Peyer's patch (tissue), 4 donors: ENCODE results near the gene CRY2.

Experiments
- POLR2A ChIP-seq, 2 donors: fragments of 450-650 bp; IDR thresholded peaks; one replicate each; pipeline ENCODE4 v1.5.1; 2017; ENCODE audit warnings: antibody characterized with exemption in 2 of 2, mild to moderate bottlenecking in 2 of 2, moderate library complexity in 2 of 2
- TF ChIP-seq, protein P1 (sequence below), 6 experiments: fragments of 450-650 bp in 4 of 6; fragments of 200-600 bp in 2 of 6; sonication (generic) in 1 of 6; IDR thresholded peaks; one replicate each; pipeline ENCODE4 v1.5.1; 2017 to 2019; ENCODE audit warnings: antibody characterized with exemption in 6 of 6, mild to moderate bottlenecking in 3 of 6, moderate library complexity in 1 of 6

DNA sequence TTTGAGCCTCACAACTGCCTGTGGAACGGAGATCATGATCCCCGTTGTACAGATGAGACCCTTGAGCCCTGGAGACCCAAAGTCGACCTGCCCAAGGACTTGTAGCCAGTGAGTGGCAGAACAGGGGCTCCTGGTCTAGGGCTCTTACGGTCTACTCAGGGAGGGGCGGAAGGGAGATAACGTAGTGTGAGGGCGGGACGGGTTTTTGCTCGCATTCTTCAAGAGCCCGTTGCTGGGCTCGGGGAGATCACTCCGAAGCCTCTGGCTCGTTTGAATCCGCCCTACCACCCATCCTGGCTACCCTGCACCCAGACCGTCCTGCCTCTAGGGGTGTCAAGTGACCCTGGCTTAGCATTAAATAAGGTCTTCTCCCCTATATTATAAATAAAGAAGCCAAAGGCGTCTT, 639 bp downstream of the CRY2 start:
- TF ChIP-seq POLR2A (IDR thresholded peaks at IDR 0.05): no peak
- TF ChIP-seq, protein P1, sequence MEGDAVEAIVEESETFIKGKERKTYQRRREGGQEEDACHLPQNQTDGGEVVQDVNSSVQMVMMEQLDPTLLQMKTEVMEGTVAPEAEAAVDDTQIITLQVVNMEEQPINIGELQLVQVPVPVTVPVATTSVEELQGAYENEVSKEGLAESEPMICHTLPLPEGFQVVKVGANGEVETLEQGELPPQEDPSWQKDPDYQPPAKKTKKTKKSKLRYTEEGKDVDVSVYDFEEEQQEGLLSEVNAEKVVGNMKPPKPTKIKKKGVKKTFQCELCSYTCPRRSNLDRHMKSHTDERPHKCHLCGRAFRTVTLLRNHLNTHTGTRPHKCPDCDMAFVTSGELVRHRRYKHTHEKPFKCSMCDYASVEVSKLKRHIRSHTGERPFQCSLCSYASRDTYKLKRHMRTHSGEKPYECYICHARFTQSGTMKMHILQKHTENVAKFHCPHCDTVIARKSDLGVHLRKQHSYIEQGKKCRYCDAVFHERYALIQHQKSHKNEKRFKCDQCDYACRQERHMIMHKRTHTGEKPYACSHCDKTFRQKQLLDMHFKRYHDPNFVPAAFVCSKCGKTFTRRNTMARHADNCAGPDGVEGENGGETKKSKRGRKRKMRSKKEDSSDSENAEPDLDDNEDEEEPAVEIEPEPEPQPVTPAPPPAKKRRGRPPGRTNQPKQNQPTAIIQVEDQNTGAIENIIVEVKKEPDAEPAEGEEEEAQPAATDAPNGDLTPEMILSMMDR (IDR thresholded peaks at IDR 0.05): peak in 2 of 6 experiments; percentile 7 to 34
